Measurements from ENCODE around the gene SNX17.

GRCh38 chr2:27356382-27357181 is 13.8 kb upstream of the SNX17 start, which contains the start of gene GTF3C2:
- TF ChIP-seq CTCF (IDR thresholded peaks at IDR 0.05) (no peak), POLR2AphosphoS5 (IDR thresholded peaks at IDR 0.05; ENCODE audit: low read depth, low read length) (peak; percentile 67)
